Measurements from ENCODE around the gene MRPL34.
A peak's percentile ranks its signal among the peaks of the same experiment; 100 is the strongest.
"Not testable (repeated sequence)": the region's sequence is repeated elsewhere in the genome, so short reads cannot be mapped to it uniquely, and the experiment has no call there.

The MRPL34 gene

GRCh38 chr19:17266589-17266974 lies 39.1 kb upstream of the MRPL34 start:
- no peaks in the 10 kb centered on the region for H3K27me3 ChIP-seq (ENCODE audit: control insufficient read depth in 5 of 5, insufficient read depth in 4 of 5, low read length in 5 of 5)
- H3K36me3 ChIP-seq (ENCODE audit: control insufficient read depth in 5 of 5, insufficient read depth in 5 of 5, low read length in 5 of 5) = peaks cover 0 to 23% (median 9%) of the 10 kb centered on the region in 5 donors
- no peak overlapping the region for H3K9ac ChIP-seq (ENCODE audit: low read length in 5 of 5)
- peak overlapping the region in 1 of 5 donors; percentile 11 for H3K4me3 ChIP-seq (ENCODE audit: low read depth in 1 of 5, low read length in 5 of 5)
- H3K9me3 ChIP-seq (ENCODE audit: control insufficient read depth in 5 of 5, low read length in 5 of 5) = no peaks in the 10 kb centered on the region
- H3K4me1 ChIP-seq (ENCODE audit: control insufficient read depth in 5 of 5, insufficient read depth in 5 of 5, low read length in 5 of 5) = peaks cover 5 to 34% (median 14%) of the 10 kb centered on the region in 5 donors
- H3K27ac ChIP-seq (ENCODE audit: low read depth, low read length) = no peak overlapping the region

GRCh38 chr19:17266975-17267788 lies 38.5 kb upstream of the MRPL34 start, which contains the start of gene BABAM1:
Gene BABAM1 (plus strand): TSS chr19:17267443. CDS start chr19:17268807, 1,364 bp downstream.
- H3K27me3 ChIP-seq (ENCODE audit: control insufficient read depth in 5 of 5, insufficient read depth in 4 of 5, low read length in 5 of 5) = no peaks in the 10 kb centered on the region
- H3K9ac ChIP-seq (ENCODE audit: low read length in 5 of 5) = peak within 1 kb of the TSS; percentile 60 to 95 (median 86)
- peaks cover 5 to 33% (median 14%) of the 10 kb centered on the region in 5 donors for H3K4me1 ChIP-seq (ENCODE audit: control insufficient read depth in 5 of 5, insufficient read depth in 5 of 5, low read length in 5 of 5)
- H3K36me3 ChIP-seq (ENCODE audit: control insufficient read depth in 5 of 5, insufficient read depth in 5 of 5, low read length in 5 of 5) = peaks cover 0 to 29% (median 12%) of the 10 kb centered on the region in 5 donors
- no peaks in the 10 kb centered on the region for H3K9me3 ChIP-seq (ENCODE audit: control insufficient read depth in 5 of 5, low read length in 5 of 5)
- H3K4me3 ChIP-seq (ENCODE audit: low read depth in 1 of 5, low read length in 5 of 5) = peak within 1 kb of the TSS; percentile 86 to 98 (median 98)
- peak within 1 kb of the TSS; percentile 86 for H3K27ac ChIP-seq (ENCODE audit: low read depth, low read length)

- H3K9me3 ChIP-seq (ENCODE audit: control insufficient read depth in 5 of 5, low read length in 5 of 5) = no peaks in the 10 kb centered on the region
- peaks cover 0 to 38% (median 17%) of the 10 kb centered on the region in 5 donors for H3K36me3 ChIP-seq (ENCODE audit: control insufficient read depth in 5 of 5, insufficient read depth in 5 of 5, low read length in 5 of 5)
These were observed 36.9 kb upstream of the MRPL34 start for GRCh38 chr19:17268754-17269153.

GRCh38 chr19:17274892-17275291 lies 30.8 kb upstream of the MRPL34 start:
- H3K27me3 ChIP-seq (ENCODE audit: control insufficient read depth in 5 of 5, insufficient read depth in 4 of 5, low read length in 5 of 5); H3K4me3 ChIP-seq (ENCODE audit: low read depth in 1 of 5, low read length in 5 of 5); H3K27ac ChIP-seq (ENCODE audit: low read depth, low read length); H3K4me1 ChIP-seq (ENCODE audit: control insufficient read depth in 5 of 5, insufficient read depth in 5 of 5, low read length in 5 of 5); H3K9ac ChIP-seq (ENCODE audit: low read length in 5 of 5); H3K9me3 ChIP-seq (ENCODE audit: control insufficient read depth in 5 of 5, low read length in 5 of 5): not testable (repeated sequence)
- peaks cover 0 to 77% (median 60%) of the 10 kb centered on the region in 5 donors for H3K36me3 ChIP-seq (ENCODE audit: control insufficient read depth in 5 of 5, insufficient read depth in 5 of 5, low read length in 5 of 5)

More at GRCh38 chr19:17268754-17269153, 36.9 kb upstream of the MRPL34 start:
- Histone ChIP-seq H3K27me3 (ENCODE audit: control insufficient read depth in 5 of 5, insufficient read depth in 4 of 5, low read length in 5 of 5) (no peaks in the 10 kb centered on the region), H3K9ac (ENCODE audit: low read length in 5 of 5) (no peak overlapping the region), H3K4me1 (ENCODE audit: control insufficient read depth in 5 of 5, insufficient read depth in 5 of 5, low read length in 5 of 5) (peaks cover 5 to 24% (median 14%) of the 10 kb centered on the region in 5 donors), H3K4me3 (ENCODE audit: low read depth in 1 of 5, low read length in 5 of 5) (no peak overlapping the region), H3K27ac (ENCODE audit: low read depth, low read length) (no peak overlapping the region)

GRCh38 chr19:17275441-17276175 lies 30.1 kb upstream of the MRPL34 start:
- Histone ChIP-seq H3K27ac (ENCODE audit: low read depth, low read length) (no peak overlapping the region), H3K4me1 (ENCODE audit: control insufficient read depth in 5 of 5, insufficient read depth in 5 of 5, low read length in 5 of 5) (no peaks in the 10 kb centered on the region), H3K9ac (ENCODE audit: low read length in 5 of 5) (no peak overlapping the region), H3K36me3 (ENCODE audit: control insufficient read depth in 5 of 5, insufficient read depth in 5 of 5, low read length in 5 of 5) (peaks cover 0 to 71% (median 57%) of the 10 kb centered on the region in 5 donors), H3K27me3 (ENCODE audit: control insufficient read depth in 5 of 5, insufficient read depth in 4 of 5, low read length in 5 of 5) (no peaks in the 10 kb centered on the region), H3K9me3 (ENCODE audit: control insufficient read depth in 5 of 5, low read length in 5 of 5) (no peaks in the 10 kb centered on the region), H3K4me3 (ENCODE audit: low read depth in 1 of 5, low read length in 5 of 5) (no peak overlapping the region)

GRCh38 chr19:17279436-17279835 lies 26.2 kb upstream of the MRPL34 start:
- Histone ChIP-seq H3K9me3 (ENCODE audit: control insufficient read depth in 5 of 5, low read length in 5 of 5) (no peaks in the 10 kb centered on the region), H3K9ac (ENCODE audit: low read length in 5 of 5) (no peak overlapping the region), H3K36me3 (ENCODE audit: control insufficient read depth in 5 of 5, insufficient read depth in 5 of 5, low read length in 5 of 5) (peaks cover 0 to 41% (median 37%) of the 10 kb centered on the region in 5 donors), H3K4me1 (ENCODE audit: control insufficient read depth in 5 of 5, insufficient read depth in 5 of 5, low read length in 5 of 5) (peaks cover 0 to 19% (median 17%) of the 10 kb centered on the region in 5 donors), H3K27me3 (ENCODE audit: control insufficient read depth in 5 of 5, insufficient read depth in 4 of 5, low read length in 5 of 5) (peaks cover 0 to 17% (median 14%) of the 10 kb centered on the region in 5 donors), H3K4me3 (ENCODE audit: low read depth in 1 of 5, low read length in 5 of 5) (no peak overlapping the region), H3K27ac (ENCODE audit: low read depth, low read length) (no peak overlapping the region)

- Histone ChIP-seq H3K4me3 (ENCODE audit: low read depth in 1 of 5, low read length in 5 of 5) (peak within 1 kb of the TSS in 3 of 5 donors; percentile 34 to 64 (median 50)), H3K27me3 (ENCODE audit: control insufficient read depth in 5 of 5, insufficient read depth in 4 of 5, low read length in 5 of 5) (peaks cover 0 to 17% (median 14%) of the 10 kb centered on the region in 5 donors), H3K9me3 (ENCODE audit: control insufficient read depth in 5 of 5, low read length in 5 of 5) (no peaks in the 10 kb centered on the region), H3K4me1 (ENCODE audit: control insufficient read depth in 5 of 5, insufficient read depth in 5 of 5, low read length in 5 of 5) (peaks cover 0 to 19% (median 17%) of the 10 kb centered on the region in 5 donors), H3K36me3 (ENCODE audit: control insufficient read depth in 5 of 5, insufficient read depth in 5 of 5, low read length in 5 of 5) (peaks cover 0 to 21% (median 18%) of the 10 kb centered on the region in 5 donors), H3K27ac (ENCODE audit: low read depth, low read length) (no peak within 1 kb of the TSS), H3K9ac (ENCODE audit: low read length in 5 of 5) (peak within 1 kb of the TSS in 3 of 5 donors; percentile 32 to 52 (median 47))
These were observed 24.0 kb upstream of the MRPL34 start, which contains the start of gene ANKLE1 for GRCh38 chr19:17281391-17282304. Gene ANKLE1 (plus strand): TSS chr19:17281901. CDS start chr19:17281921, 20 bp downstream.

- peaks cover 0 to 17% (median 14%) of the 10 kb centered on the region in 5 donors for H3K27me3 ChIP-seq (ENCODE audit: control insufficient read depth in 5 of 5, insufficient read depth in 4 of 5, low read length in 5 of 5)
- H3K36me3 ChIP-seq (ENCODE audit: control insufficient read depth in 5 of 5, insufficient read depth in 5 of 5, low read length in 5 of 5) = peaks cover 0 to 11% (median 10%) of the 10 kb centered on the region in 5 donors
- H3K9me3 ChIP-seq (ENCODE audit: control insufficient read depth in 5 of 5, low read length in 5 of 5) = no peaks in the 10 kb centered on the region
- H3K9ac ChIP-seq (ENCODE audit: low read length in 5 of 5) = peak overlapping the region in 2 of 5 donors; percentile 47 to 52
- H3K4me3 ChIP-seq (ENCODE audit: low read depth in 1 of 5, low read length in 5 of 5) = peak overlapping the region in 3 of 5 donors; percentile 34 to 64 (median 50)
- H3K4me1 ChIP-seq (ENCODE audit: control insufficient read depth in 5 of 5, insufficient read depth in 5 of 5, low read length in 5 of 5) = peaks cover 0 to 19% (median 17%) of the 10 kb centered on the region in 5 donors
- no peak overlapping the region for H3K27ac ChIP-seq (ENCODE audit: low read depth, low read length)
These were observed 23.1 kb upstream of the MRPL34 start for GRCh38 chr19:17282488-17283125.

Measured in subcutaneous abdominal adipose tissue (tissue), 5 donors.